GM12878 (cell line): Measurements from ENCODE around the gene NAP1L5. TPM values are rescaled to one million over a fixed set of nuclear protein-coding genes. Genes with fewer than 3 reads are reported as not detected.

Experiments
- ATAC-seq: fragments of 200-7000 bp; cut with Tn5 transposase; 3 replicates; pipeline ENCODE4 v1.9.1; 2020; ENCODE audit warnings: mild to moderate bottlenecking, moderate library complexity
- BruUV-seq: library from RNA; stranded (reverse); fragments of 400-500 nt; replicated peaks from 2 replicates; lab custom pipeline; 2021; lab: Mats Ljungman, UMichigan
- CTCF ChIA-PET: fragments of 300-600 bp; sonication (Branson Sonifier 250); formaldehyde crosslinking; extraction: SDS; loops from one replicate; lab custom pipeline; 2021; ENCODE audit warnings: inconsistent platforms; lab: Yijun Ruan, JAX
- POLR2A ChIA-PET: fragments of 350-600 bp; formaldehyde crosslinking; extraction: SDS; loops from one replicate; lab custom pipeline; 2021; ENCODE audit warnings: inconsistent platforms; lab: Charles Lee
- RAD21 ChIA-PET: fragments of 300-600 bp; sonication (Branson Sonifier 250); formaldehyde crosslinking; loops from one replicate; lab custom pipeline; 2023; ENCODE audit warnings: antibody characterized with exemption; ENCODE audit not compliant: unreplicated experiment; lab: Charles Lee
- SMC1A ChIA-PET: fragments of 300-600 bp; sonication (Branson Sonifier 250); formaldehyde crosslinking; loops from one replicate; lab custom pipeline; 2023; ENCODE audit not compliant: unreplicated experiment, uncharacterized antibody; lab: Charles Lee
- DNase-seq: peaks from one replicate; pipeline ENCODE4 v3.0.0-alpha.2; 2011; ENCODE audit warnings: low read depth, low spot score
- FAIRE-seq: peaks from 3 replicates; lab custom pipeline; 2011; peaks lifted over from hg19 to GRCh38; lab: Jason Lieb, UNC
- H2AFZ ChIP-seq: 2 replicates; pipeline ENCODE4 v1.6.0; 2011; ENCODE audit warnings: low read depth, low read length, control low read depth; ENCODE audit not compliant: control insufficient read depth
- H3K27ac ChIP-seq: 2 replicates; pipeline ENCODE4 v1.5.1; 2011; ENCODE audit warnings: control low read depth; ENCODE audit not compliant: control insufficient read depth, insufficient read depth
- H3K27me3 ChIP-seq, 2 experiments: replicated peaks in 1 of 2; 2 replicates each; pipeline versions ENCODE4 v1.6.0 to v1.6.1; 2011; ENCODE audit warnings: low read length in 1 of 2; ENCODE audit not compliant: control insufficient read depth in 2 of 2, insufficient read depth in 2 of 2
- H3K36me3 ChIP-seq, 2 experiments: 2 replicates each; pipeline ENCODE4 v1.5.1; 2011; ENCODE audit warnings: low read length in 1 of 2; ENCODE audit not compliant: control insufficient read depth in 2 of 2, insufficient read depth in 2 of 2
- H3K4me1 ChIP-seq: 2 replicates; pipeline ENCODE4 v1.6.1; 2011; ENCODE audit warnings: mild to moderate bottlenecking, low read length, moderate library complexity, mixed read lengths; ENCODE audit not compliant: control insufficient read depth, insufficient read depth
- H3K4me2 ChIP-seq: 2 replicates; pipeline ENCODE4 v1.6.0; 2011; ENCODE audit warnings: control low read depth; ENCODE audit not compliant: control insufficient read depth, insufficient read depth
- H3K4me3 ChIP-seq: fragments of 200-600 bp; sonication (generic); 2 replicates; pipeline ENCODE4 v1.5.1; 2016
- H3K79me2 ChIP-seq: 2 replicates; pipeline ENCODE4 v1.6.0; 2011; ENCODE audit warnings: low read length; ENCODE audit not compliant: control insufficient read depth, insufficient read depth
- H3K9ac ChIP-seq: 2 replicates; pipeline ENCODE4 v1.8.0; 2011; ENCODE audit warnings: low read length, control low read depth, mixed read lengths; ENCODE audit not compliant: control insufficient read depth, insufficient read depth
- H3K9me3 ChIP-seq: replicated peaks from 3 replicates; pipeline ENCODE4 v1.5.1; 2011; ENCODE audit warnings: mild to moderate bottlenecking, low read length; ENCODE audit not compliant: control insufficient read depth, insufficient read depth
- H4K20me1 ChIP-seq: 2 replicates; pipeline ENCODE4 v1.6.0; 2011; ENCODE audit not compliant: control insufficient read depth, insufficient read depth
- CBX3 ChIP-seq: fragments of 200-600 bp; sonication (generic); IDR thresholded peaks from 2 replicates; pipeline ENCODE4 v1.6.1; 2016; ENCODE audit warnings: low read depth, borderline replicate concordance
- CEBPB ChIP-seq, 2 experiments: fragments of 150-350 bp in 1 of 2; IDR thresholded peaks; 2 replicates each; pipeline ENCODE4 v1.6.1; 2012 to 2014; ENCODE audit warnings: low read depth in 2 of 2, low read length in 2 of 2, borderline replicate concordance in 1 of 2, inconsistent platforms in 1 of 2
- DPF2 ChIP-seq: fragments of 450-650 bp; IDR thresholded peaks from 2 replicates; pipeline ENCODE4 v1.6.1; 2017; ENCODE audit warnings: mild to moderate bottlenecking
- EGR1 ChIP-seq, 2 experiments: IDR thresholded peaks; 1 replicate in 1 of 2; 2 replicates in 1 of 2; pipeline ENCODE4 v1.6.1; 2011 to 2012; ENCODE audit warnings: low read depth in 2 of 2, low read length in 2 of 2, borderline replicate concordance in 1 of 2, mild to moderate bottlenecking in 1 of 2, moderate library complexity in 1 of 2
- EP300 ChIP-seq, 2 experiments: fragments of 150-350 bp in 1 of 2; IDR thresholded peaks; 2 replicates each; pipeline ENCODE4 v1.6.1; 2011 to 2012; ENCODE audit warnings: low read depth in 2 of 2, low read length in 2 of 2, borderline replicate concordance in 1 of 2, improper control_type of control experiment in 1 of 2, inconsistent platforms in 1 of 2; ENCODE audit not compliant: control insufficient read depth in 1 of 2
- ETV6 ChIP-seq, 2 experiments: fragments of 450-650 bp in 1 of 2; IDR thresholded peaks in 1 of 2; conservative IDR thresholded peaks in 1 of 2; 2 replicates each; pipeline ENCODE4 v1.6.1; 2014; ENCODE audit warnings: antibody characterized with exemption in 1 of 2, borderline replicate concordance in 1 of 2, low read depth in 1 of 2, mild to moderate bottlenecking in 1 of 2, moderate library complexity in 1 of 2
- GABPA ChIP-seq: IDR thresholded peaks from 2 replicates; pipeline ENCODE4 v1.6.1; 2014; ENCODE audit warnings: antibody characterized with exemption, low read depth, mild to moderate bottlenecking, inconsistent platforms
- POU2F2 ChIP-seq: IDR thresholded peaks from 3 replicates; pipeline ENCODE4 v1.6.1; 2011; ENCODE audit warnings: low read depth, mild to moderate bottlenecking, low read length, borderline replicate concordance
- STAT3 ChIP-seq: IDR thresholded peaks from 2 replicates; pipeline ENCODE4 v1.6.1; 2011; ENCODE audit warnings: low read depth, low read length, improper control_type of control experiment
- WGBS: methylation state at CpG from one replicate; pipeline ENCODE4 v1.1.6; 2016; ENCODE audit warnings: low lambda C conversion rate; ENCODE audit not compliant: insufficient replicate concordance, insufficient coverage; ENCODE audit errors: missing lambda C conversion rate; 5-methylcytosine and 5-hydroxymethylcytosine counted together
- in situ Hi-C: fragments of 300-500 bp; cut with MboI; formaldehyde crosslinking; loops from 9 replicates; pipeline ENCODE4 v1.14.3; 2018; ENCODE audit warnings: mixed read lengths
- intact Hi-C: fragments of 100-400 bp; cut with micrococcal nuclease; formaldehyde crosslinking; loops from one replicate; pipeline ENCODE4 v1.14.2; 2022; ENCODE audit not compliant: unreplicated experiment
- polyA plus RNA-seq, 11 experiments: library from polyadenylated mRNA; depleted of rRNA in 4 of 11; unstranded in 6 of 11; stranded (reverse) in 5 of 11; fragments of >200 nt; fragmentation: Nextera tagmentation in 4 of 11; fragmentation: Illumina TruSeq in 1 of 11; extraction: Ambion mirVana in 4 of 11; extraction: Trizol in 1 of 11; gene quantifications; 1 replicate in 1 of 11; 2 replicates in 10 of 11; pipeline versions ENCODE4 v1.2.1 to v1.2.3, GENCODE V29; 2011 to 2016; ENCODE audit warnings: inconsistent platforms in 2 of 11, missing spikeins in 2 of 11, low read depth in 1 of 11
- total RNA-seq, 4 experiments: library from RNA; depleted of rRNA in 3 of 4; stranded (reverse); fragments of >200 nt in 3 of 4; fragmentation: Illumina TruSeq in 1 of 4; extraction: Trizol in 1 of 4; gene quantifications; 2 replicates each; pipeline versions ENCODE4 v1.2.1 to v1.2.3, GENCODE V29; 2013 to 2021
- TF ChIP-seq, protein P1 (sequence below): fragments of 450-650 bp; IDR thresholded peaks from 2 replicates; pipeline ENCODE4 v1.6.1; 2016; ENCODE audit warnings: mild to moderate bottlenecking
- TF ChIP-seq, protein P2 (sequence below): IDR thresholded peaks from 2 replicates; pipeline ENCODE4 v1.6.1; 2012; ENCODE audit warnings: low read depth, low read length, improper control_type of control experiment
- TF ChIP-seq, protein P3 (sequence below): IDR thresholded peaks from 2 replicates; pipeline ENCODE4 v1.6.1; 2011; ENCODE audit warnings: low read depth, mild to moderate bottlenecking, low read length, moderate library complexity, borderline replicate concordance; ENCODE audit errors: extremely low read depth

NAP1L5 gene
- total and polyA plus RNA-seq, 10 of the 15 experiments (the other 5 are each of a cell fraction or from before 2014, with no cell fraction given) = 2.1 to 5.3 (median 3.7) TPM

DNA sequence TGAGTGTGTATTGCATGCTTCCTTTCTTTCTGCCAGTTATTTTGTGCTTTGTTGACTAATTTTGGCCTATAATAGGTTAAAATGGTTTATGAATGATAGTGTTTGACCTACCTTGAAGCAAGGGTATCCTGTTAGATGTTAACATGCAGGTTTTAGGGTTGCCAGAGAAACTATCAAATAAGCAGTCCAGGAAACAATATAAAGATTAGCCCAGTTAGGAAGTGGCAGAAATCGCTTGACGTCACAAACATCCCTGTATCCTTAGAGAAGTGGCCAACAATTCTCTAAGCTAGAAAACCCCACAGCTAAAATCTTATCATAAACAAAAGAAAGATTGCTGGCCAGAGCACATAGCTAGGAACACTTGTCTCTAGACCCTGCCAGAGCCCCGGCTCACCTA lies 3.8 kb downstream of the NAP1L5 start:
- ATAC-seq (no peak), FAIRE-seq (no peak), DNase-seq (no peak)
- POLR2A ChIA-PET = no interaction called here
- TF ChIP-seq STAT3 = no peak
- no peak for TF ChIP-seq DPF2
- no peak for TF ChIP-seq CBX3
- no peak for TF ChIP-seq EP300 (IDR thresholded peaks at IDR 0.05; ENCODE audit: borderline replicate concordance in 1 of 2, control insufficient read depth in 1 of 2, low read depth in 2 of 2, low read length in 2 of 2)
- TF ChIP-seq, protein P1, sequence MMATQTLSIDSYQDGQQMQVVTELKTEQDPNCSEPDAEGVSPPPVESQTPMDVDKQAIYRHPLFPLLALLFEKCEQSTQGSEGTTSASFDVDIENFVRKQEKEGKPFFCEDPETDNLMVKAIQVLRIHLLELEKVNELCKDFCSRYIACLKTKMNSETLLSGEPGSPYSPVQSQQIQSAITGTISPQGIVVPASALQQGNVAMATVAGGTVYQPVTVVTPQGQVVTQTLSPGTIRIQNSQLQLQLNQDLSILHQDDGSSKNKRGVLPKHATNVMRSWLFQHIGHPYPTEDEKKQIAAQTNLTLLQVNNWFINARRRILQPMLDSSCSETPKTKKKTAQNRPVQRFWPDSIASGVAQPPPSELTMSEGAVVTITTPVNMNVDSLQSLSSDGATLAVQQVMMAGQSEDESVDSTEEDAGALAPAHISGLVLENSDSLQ = no peak
- no peak for TF ChIP-seq POU2F2
- TF ChIP-seq, protein P2, sequence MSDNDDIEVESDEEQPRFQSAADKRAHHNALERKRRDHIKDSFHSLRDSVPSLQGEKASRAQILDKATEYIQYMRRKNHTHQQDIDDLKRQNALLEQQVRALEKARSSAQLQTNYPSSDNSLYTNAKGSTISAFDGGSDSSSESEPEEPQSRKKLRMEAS = no peak
- TF ChIP-seq ETV6 (conservative IDR thresholded peaks at IDR 0.05 in 1 of 2, IDR thresholded peaks at IDR 0.05 in 1 of 2; ENCODE audit: borderline replicate concordance in 1 of 2, low read depth in 1 of 2) = no peak
- TF ChIP-seq GABPA = no peak
- no peak for TF ChIP-seq EGR1 (IDR thresholded peaks at IDR 0.05; ENCODE audit: borderline replicate concordance in 1 of 2, low read depth in 2 of 2, low read length in 2 of 2)
- TF ChIP-seq, protein P3, sequence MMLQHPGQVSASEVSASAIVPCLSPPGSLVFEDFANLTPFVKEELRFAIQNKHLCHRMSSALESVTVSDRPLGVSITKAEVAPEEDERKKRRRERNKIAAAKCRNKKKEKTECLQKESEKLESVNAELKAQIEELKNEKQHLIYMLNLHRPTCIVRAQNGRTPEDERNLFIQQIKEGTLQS = no peak
- TF ChIP-seq CEBPB (IDR thresholded peaks at IDR 0.05; ENCODE audit: borderline replicate concordance in 1 of 2, low read depth in 2 of 2, low read length in 2 of 2) = no peak
- no peaks in the 10 kb centered on the region for H3K27me3 ChIP-seq
- in situ Hi-C loops = no loop called here
- SMC1A ChIA-PET = no interaction called here
- H4K20me1 ChIP-seq = no peaks in the 10 kb centered on the region
- H3K79me2 ChIP-seq = no peaks in the 10 kb centered on the region
- BruUV-seq = no TSS peak
- no peaks in the 10 kb centered on the region for H3K4me1 ChIP-seq
- H3K27ac ChIP-seq = no peak overlapping the region
- intact Hi-C loops = no loop called here
- CTCF ChIA-PET = no interaction called here
- no peaks in the 10 kb centered on the region for H3K36me3 ChIP-seq
- H3K9me3 ChIP-seq = no peaks in the 10 kb centered on the region
- H3K4me3 ChIP-seq = no peak overlapping the region
- RAD21 ChIA-PET = no interaction called here
- H3K9ac ChIP-seq = no peak overlapping the region
- H3K4me2 ChIP-seq = no peak overlapping the region
- WGBS = 94% methylated on average over 3 of the region's 3 CpGs
- H2AFZ ChIP-seq = no peak overlapping the region
